ENCODE data around the gene PALM.

- no peak for TF ChIP-seq CTCF (optimal IDR thresholded peaks at IDR 0.05 in 1 of 3, IDR thresholded peaks at IDR 0.05 in 1 of 3, conservative IDR thresholded peaks at IDR 0.05 in 1 of 3; ENCODE audit: extremely low read depth in 1 of 3, insufficient read depth in 2 of 3, low read length in 3 of 3)
- TF ChIP-seq EZH2 (IDR thresholded peaks at IDR 0.05; ENCODE audit: low read length), result no peak
Observed at GRCh38 chr19:793806-794205, 85.1 kb downstream of the PALM start.
